GM23338 (cell line): Measurements from ENCODE around the gene PROSER2. TPM values are rescaled to one million over a fixed set of nuclear protein-coding genes. Genes with fewer than 3 reads are reported as not detected.

Experiments used
- ATAC-seq: fragments of 200-7000 bp; cut with Tn5 transposase; 3 replicates; pipeline ENCODE4 v1.9.1; 2020
- DNase-seq: peaks from one replicate; pipeline ENCODE4 v3.0.0-alpha.2; 2015; ENCODE audit warnings: low spot score
- H2AFZ ChIP-seq: fragments of 200-600 bp; sonication (generic); 2 replicates; pipeline ENCODE4 v1.8.0; 2016; ENCODE audit warnings: antibody characterized with exemption, mild to moderate bottlenecking, moderate library complexity
- H3F3A ChIP-seq: fragments of 200-600 bp; sonication (generic); replicated peaks from 2 replicates; pipeline ENCODE4 v1.8.0; 2017; ENCODE audit warnings: antibody characterized with exemption, mixed run types, low read depth
- H3K27ac ChIP-seq: fragments of 200-600 bp; sonication (generic); 2 replicates; pipeline ENCODE4 v1.6.1; 2016; ENCODE audit warnings: low read depth
- H3K27me3 ChIP-seq: fragments of 200-600 bp; sonication (generic); 2 replicates; pipeline ENCODE4 v1.8.0; 2016; ENCODE audit warnings: mild to moderate bottlenecking, mixed run types, moderate library complexity; ENCODE audit not compliant: insufficient read depth
- H3K36me3 ChIP-seq: fragments of 200-600 bp; sonication (generic); 2 replicates; pipeline ENCODE4 v1.8.0; 2016; ENCODE audit warnings: mild to moderate bottlenecking; ENCODE audit not compliant: insufficient read depth
- H3K4me1 ChIP-seq: fragments of 200-600 bp; sonication (generic); 2 replicates; pipeline ENCODE4 v1.8.0; 2016; ENCODE audit warnings: mild to moderate bottlenecking, moderate library complexity; ENCODE audit not compliant: insufficient read depth
- H3K4me2 ChIP-seq: fragments of 200-600 bp; sonication (generic); 2 replicates; pipeline ENCODE4 v1.7.1; 2017; ENCODE audit warnings: mixed run types
- H3K4me3 ChIP-seq: fragments of 200-600 bp; sonication (generic); 2 replicates; pipeline ENCODE4 v1.6.1; 2016; ENCODE audit warnings: mixed run types
- H3K79me2 ChIP-seq: fragments of 200-600 bp; sonication (generic); replicated peaks from 2 replicates; pipeline ENCODE4 v1.8.0; 2017; ENCODE audit warnings: mild to moderate bottlenecking; ENCODE audit not compliant: insufficient read depth
- H3K9me2 ChIP-seq: fragments of 200-600 bp; sonication (generic); 2 replicates; pipeline ENCODE4 v1.8.0; 2017; ENCODE audit not compliant: insufficient read depth
- H4K20me1 ChIP-seq: fragments of 200-600 bp; sonication (generic); replicated peaks from 2 replicates; pipeline ENCODE4 v1.8.0; 2017; ENCODE audit warnings: mild to moderate bottlenecking; ENCODE audit not compliant: insufficient read depth
- H3K27ac Mint-ChIP-seq: 2 replicates; pipeline ENCODE4 v1.8.0; 2020; ENCODE audit warnings: inconsistent platforms, mild to moderate bottlenecking, moderate library complexity, mixed read lengths
- H3K27me3 Mint-ChIP-seq: 3 replicates; pipeline ENCODE4 v1.8.0; 2022; ENCODE audit warnings: low read depth, mild to moderate bottlenecking, moderate library complexity, mixed read lengths, inconsistent platforms; ENCODE audit not compliant: insufficient read depth, poor library complexity
- H3K36me3 Mint-ChIP-seq: 3 replicates; pipeline ENCODE4 v1.8.0; 2021; ENCODE audit warnings: low read depth, mild to moderate bottlenecking, inconsistent platforms, moderate library complexity, mixed read lengths
- H3K4me1 Mint-ChIP-seq: 3 replicates; pipeline ENCODE4 v1.8.0; 2020; ENCODE audit warnings: mild to moderate bottlenecking, inconsistent platforms, mixed read lengths
- H3K4me3 Mint-ChIP-seq: 3 replicates; pipeline ENCODE4 v1.8.0; 2021; ENCODE audit warnings: moderate library complexity, mild to moderate bottlenecking, inconsistent platforms, mixed read lengths
- H3K9me3 Mint-ChIP-seq: 3 replicates; pipeline ENCODE4 v1.8.0; 2020; ENCODE audit warnings: moderate library complexity, mild to moderate bottlenecking, inconsistent platforms, mixed read lengths
- CREB1 ChIP-seq: fragments of 250-450 bp; sonication (Bioruptor Pico); IDR thresholded peaks from 2 replicates; pipeline ENCODE4 v1.5.0; 2020; ENCODE audit warnings: low read depth, mild to moderate bottlenecking, moderate library complexity
- CTCF ChIP-seq, 2 experiments: fragments of 200-600 bp in 1 of 2; sonication (generic) in 1 of 2; conservative IDR thresholded peaks; 2 replicates each; pipeline versions ENCODE4 v1.5.1 to v1.6.1; 2016 to 2017; ENCODE audit warnings: antibody characterized with exemption in 2 of 2, low read depth in 2 of 2, mild to moderate bottlenecking in 2 of 2, moderate library complexity in 1 of 2
- EZH2 ChIP-seq: fragments of 200-600 bp; sonication (generic); IDR thresholded peaks from one replicate; pipeline ENCODE4 v1.8.0; 2017; ENCODE audit warnings: antibody characterized with exemption, mild to moderate bottlenecking, low read depth; ENCODE audit not compliant: unreplicated experiment
- EZH2phosphoT487 ChIP-seq: fragments of 200-600 bp; sonication (generic); IDR thresholded peaks from one replicate; pipeline ENCODE4 v1.8.1; 2018; ENCODE audit warnings: antibody characterized with exemption; ENCODE audit not compliant: unreplicated experiment
- JUNB ChIP-seq: IDR thresholded peaks from one replicate; pipeline ENCODE4 v1.6.1; 2016; ENCODE audit warnings: antibody characterized with exemption; ENCODE audit not compliant: unreplicated experiment
- NANOG ChIP-seq: IDR thresholded peaks from 2 replicates; pipeline ENCODE4 v1.6.1; 2016; ENCODE audit warnings: antibody characterized with exemption, borderline replicate concordance
- POLR2AphosphoS5 ChIP-seq: IDR thresholded peaks from 2 replicates; pipeline ENCODE4 v1.6.1; 2016; ENCODE audit warnings: antibody characterized with exemption, low read depth
- REST ChIP-seq: IDR thresholded peaks from one replicate; pipeline ENCODE4 v1.6.1; 2018; ENCODE audit warnings: antibody characterized with exemption; ENCODE audit not compliant: unreplicated experiment
- STAT1 ChIP-seq: IDR thresholded peaks from one replicate; pipeline ENCODE4 v1.6.1; 2016; ENCODE audit warnings: antibody characterized with exemption; ENCODE audit not compliant: unreplicated experiment
- ZNF331 ChIP-seq: fragments of 250-450 bp; sonication (Bioruptor Pico); IDR thresholded peaks from 2 replicates; pipeline ENCODE4 v1.5.0; 2020; ENCODE audit warnings: low read depth, mild to moderate bottlenecking, moderate library complexity
- polyA plus RNA-seq: library from polyadenylated mRNA; unstranded; fragments of >200 nt; fragmentation: Nextera tagmentation; extraction: Ambion mirVana; gene quantifications from 2 replicates; pipeline ENCODE4 v1.2.1, GENCODE V29; 2016
- total RNA-seq: library from RNA; depleted of rRNA; stranded (reverse); fragments of >200 nt; shearing (Covaris generic); gene quantifications from 2 replicates; pipeline ENCODE4 v1.2.3, GENCODE V29; 2014

PROSER2 gene
- total and polyA plus RNA-seq, 2 experiments from 2014 or later = 4.2 to 10.8 TPM

DNA sequence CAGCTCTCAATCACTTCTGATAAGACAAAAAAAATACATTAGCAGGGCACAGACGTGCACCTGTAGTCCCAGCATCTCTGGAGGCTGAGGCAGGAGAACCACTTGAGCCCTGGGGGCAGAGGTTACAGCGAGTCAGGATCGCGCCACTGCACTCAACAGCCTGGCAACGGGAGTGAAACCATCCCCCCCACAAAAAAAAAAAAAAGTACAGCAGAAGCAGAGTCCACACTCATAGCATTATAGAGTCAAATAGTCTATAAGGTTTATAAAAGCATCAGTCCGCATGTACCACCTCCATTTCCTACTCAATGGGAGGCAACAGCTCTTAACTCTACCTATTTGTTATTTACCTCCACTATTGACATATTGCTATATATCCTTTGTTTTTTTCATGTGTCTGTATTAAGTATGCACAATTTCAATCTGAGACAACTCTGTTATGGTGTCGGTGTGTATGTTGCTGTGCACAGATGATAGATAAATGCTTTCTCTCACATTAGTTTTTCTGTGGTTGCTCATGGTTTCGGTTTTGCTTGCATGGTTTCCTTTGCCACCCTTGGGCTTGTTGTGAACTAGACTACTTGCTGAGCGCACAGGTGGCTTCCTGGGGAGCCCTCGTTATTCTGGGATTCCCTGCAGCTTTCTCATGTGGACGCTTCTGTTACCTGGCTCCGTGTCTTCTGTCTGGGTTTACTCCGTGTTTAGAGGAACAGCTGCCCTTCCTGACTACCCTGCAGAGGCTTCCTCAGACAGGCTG lies 40.4 kb downstream of the PROSER2 start:
- Mint-ChIP-seq H3K4me3 (no peak overlapping the region), H3K36me3 (no peaks in the 10 kb centered on the region; the same call in 2 of the 3 replicates), H3K27ac (no peak overlapping the region), H3K4me1 (peaks cover 20% of the 10 kb centered on the region; the same call in 2 of the 3 replicates), H3K9me3 (no peaks in the 10 kb centered on the region), H3K27me3 (no peaks in the 10 kb centered on the region)
- TF ChIP-seq POLR2AphosphoS5 = no peak
- TF ChIP-seq JUNB = no peak
- no peaks in the 10 kb centered on the region for H3K9me2 ChIP-seq
- no peaks in the 10 kb centered on the region for H3K36me3 ChIP-seq
- no peaks in the 10 kb centered on the region for H3K4me1 ChIP-seq
- H4K20me1 ChIP-seq = no peaks in the 10 kb centered on the region; the same call in 1 of the 2 replicates
- H3F3A ChIP-seq = no peaks in the 10 kb centered on the region
- H3K27me3 ChIP-seq = 0 out of 2 replicates have a peak, but pooled peaks cover 1% of the 10 kb centered on the region
- no peak for ATAC-seq
- H3K4me2 ChIP-seq = no peak overlapping the region
- no peak overlapping the region for H2AFZ ChIP-seq
- no peak overlapping the region for H3K4me3 ChIP-seq
- no peak for DNase-seq
- no peak overlapping the region for H3K27ac ChIP-seq
- H3K79me2 ChIP-seq = no peaks in the 10 kb centered on the region

DNA sequence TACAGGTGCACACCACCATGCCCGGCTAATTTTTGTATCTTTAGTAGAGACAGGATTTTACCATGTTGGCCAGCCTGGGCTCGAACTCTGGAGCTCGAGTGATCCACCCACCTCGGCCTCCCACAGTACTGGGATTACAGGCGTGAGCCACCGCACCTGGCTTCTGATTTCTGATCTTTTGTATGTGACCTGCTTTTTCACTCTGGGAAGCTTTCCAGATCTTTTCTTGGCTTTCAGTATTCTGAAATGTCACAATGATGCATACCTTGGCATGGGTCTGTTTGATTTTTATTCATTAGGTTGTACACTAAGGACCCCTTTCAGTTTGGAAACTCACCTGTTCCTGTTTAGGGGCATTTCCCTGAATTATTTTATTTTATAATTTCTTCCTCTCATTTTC lies 41.6 kb downstream of the PROSER2 start:
- 0 out of 2 replicates have a peak, but pooled peaks cover 4% of the 10 kb centered on the region for H3F3A ChIP-seq
- H4K20me1 ChIP-seq = no peaks in the 10 kb centered on the region; the same call in 1 of the 2 replicates
- Mint-ChIP-seq H3K9me3 (no peaks in the 10 kb centered on the region), H3K27ac (no peak overlapping the region), H3K27me3 (no peaks in the 10 kb centered on the region), H3K4me3 (no peak overlapping the region), H3K36me3 (no peaks in the 10 kb centered on the region), H3K4me1 (peaks cover 26% of the 10 kb centered on the region; the same call in 2 of the 3 replicates)
- H3K27me3 ChIP-seq = peaks cover 13% of the 10 kb centered on the region; the same call in 1 of the 2 replicates
- H2AFZ ChIP-seq = no peak overlapping the region
- H3K4me3 ChIP-seq = no peak overlapping the region
- H3K79me2 ChIP-seq = no peaks in the 10 kb centered on the region
- no peak for DNase-seq
- no peaks in the 10 kb centered on the region for H3K9me2 ChIP-seq
- H3K27ac ChIP-seq = no peak overlapping the region
- H3K4me2 ChIP-seq = no peak overlapping the region
- H3K36me3 ChIP-seq = no peaks in the 10 kb centered on the region
- no peak for ATAC-seq
- H3K4me1 ChIP-seq = no peaks in the 10 kb centered on the region; the same call in 1 of the 2 replicates
- TF ChIP-seq STAT1 (no peak), NANOG (no peak), CREB1 (CRISPR knock-in tag) (no peak), REST (no peak), CTCF (conservative IDR thresholded peaks at IDR 0.05; ENCODE audit: low read depth in 2 of 2) (no peak), POLR2AphosphoS5 (no peak), EZH2phosphoT487 (no peak), EZH2 (no peak), JUNB (no peak), ZNF331 (no peak)
